ENCODE measurements around the gene PLA2G2F. TPM values are rescaled to one million over a fixed set of nuclear protein-coding genes. Genes with fewer than 3 reads are reported as not detected.

The PLA2G2F gene
- total and polyA plus RNA-seq, 9 of the 15 experiments (the other 6 are each of a cell fraction or from before 2014, with no cell fraction given), result not detected

GRCh38 chr1:20100632-20101355 lies 38.3 kb upstream of the PLA2G2F start:
- ChIA-PET CTCF (ENCODE audit: low intra/inter-chr PET ratio) (interaction anchor here (0.6 to 2.0 kb wide), 6 partner anchors 49 to 786 kb away, joined by 3 to 17 read pairs (median 4); no protein-coding TSS in a partner anchor), POLR2A (interaction anchor here (0.9 kb wide), 1 partner anchor 10 kb away, joined by 3 read pairs; no protein-coding TSS in a partner anchor)
- Histone ChIP-seq H3K9me1 (ENCODE audit: control insufficient read depth, insufficient read depth, low read length) (no peaks in the 10 kb centered on the region), H3K27me3 (ENCODE audit: control insufficient read depth in 2 of 2, insufficient read depth in 2 of 2, low read length in 2 of 2) (peaks cover 3 to 15% of the 10 kb centered on the region in 2 experiments; a peak in 4 of 5 replicates), H3K4me2 (ENCODE audit: insufficient read depth, low read length) (no peak overlapping the region), H3K9me3 (replicated peaks; ENCODE audit: control insufficient read depth, insufficient read depth, low read depth, low read length) (no peaks in the 10 kb centered on the region), H3K27ac (ENCODE audit: extremely low read depth, low read depth, low read length) (no peak overlapping the region), H3K4me3 (no peak overlapping the region), H3K36me3 (ENCODE audit: control insufficient read depth, insufficient read depth, low read length) (no peaks in the 10 kb centered on the region), H3K4me1 (replicated peaks in 1 of 2; ENCODE audit: control insufficient read depth in 2 of 2, insufficient read depth in 2 of 2, low read length in 2 of 2) (no peaks in the 10 kb centered on the region), H4K20me1 (replicated peaks; ENCODE audit: control insufficient read depth, insufficient read depth, low read length) (no peaks in the 10 kb centered on the region), H3K79me2 (ENCODE audit: control insufficient read depth, insufficient read depth, low read length) (no peaks in the 10 kb centered on the region), H3K9ac (ENCODE audit: insufficient read depth in 1 of 2, low read depth in 2 of 2, low read length in 2 of 2) (no peak overlapping the region), H2AFZ (ENCODE audit: low read depth, low read length) (no peak overlapping the region)
- WGBS (ENCODE audit: insufficient coverage, low coverage, missing lambda C conversion rate), result under 1% methylated on average over 13 of the region's 14 CpGs
- in situ Hi-C loops (cut with MboI) (loop anchor here (5.0 kb wide), 1 partner anchor 392 kb away; no protein-coding TSS in a partner anchor), intact Hi-C loops (cut with micrococcal nuclease) (loop anchor here (1.0 to 5.0 kb wide), 3 partner anchors 52 to 392 kb away; partner anchors contain the start of gene PLA2G2A)
- DNase-seq (ENCODE audit: extremely low read depth in 1 of 4, low spot score in 3 of 4) (peak; percentile 43 to 64 (median 54)), ATAC-seq (peak; percentile 96), FAIRE-seq (peak; percentile 80)
- BruUV-seq (replicated peaks), result no TSS peak
- TF ChIP-seq NFE2 (IDR thresholded peaks at IDR 0.05; ENCODE audit: low read depth) (no peak), L3MBTL2 (IDR thresholded peaks at IDR 0.05) (no peak), SUPT5H (IDR thresholded peaks at IDR 0.05) (no peak), ZNF143 (CRISPR knock-in tag; IDR thresholded peaks at IDR 0.05) (no peak), PHB (CRISPR knock-in tag; IDR thresholded peaks at IDR 0.05) (no peak), ARID2 (IDR thresholded peaks at IDR 0.05) (peak; percentile 17; the same call in 1 of the 2 replicates), CC2D1A (IDR thresholded peaks at IDR 0.05) (peak; percentile 65), MAX (CRISPR knock-in tag; IDR thresholded peaks at IDR 0.05) (no peak), RBM14 (IDR thresholded peaks at IDR 0.05; ENCODE audit: borderline replicate concordance, insufficient read depth, low read depth, low read length) (no peak), NCOA6 (IDR thresholded peaks at IDR 0.05) (no peak), ETV5 (CRISPR knock-in tag; IDR thresholded peaks at IDR 0.05; ENCODE audit: low read depth) (no peak), DMBX1 (CRISPR knock-in tag; IDR thresholded peaks at IDR 0.05; ENCODE audit: borderline replicate concordance) (no peak), ETS2 (tag; IDR thresholded peaks at IDR 0.05; ENCODE audit: borderline replicate concordance, poor library complexity, severe bottlenecking) (no peak), TGIF2 (CRISPR knock-in tag; IDR thresholded peaks at IDR 0.05) (no peak), ZNF444 (CRISPR knock-in tag; IDR thresholded peaks at IDR 0.05) (no peak), ZNF436 (CRISPR knock-in tag; IDR thresholded peaks at IDR 0.05) (no peak), CCNT2 (IDR thresholded peaks at IDR 0.05; ENCODE audit: borderline replicate concordance, extremely low read depth, insufficient read length, low read depth, low read length) (no peak), ZZZ3 (IDR thresholded peaks at IDR 0.05) (no peak)
- TF ChIP-seq, protein P1, sequence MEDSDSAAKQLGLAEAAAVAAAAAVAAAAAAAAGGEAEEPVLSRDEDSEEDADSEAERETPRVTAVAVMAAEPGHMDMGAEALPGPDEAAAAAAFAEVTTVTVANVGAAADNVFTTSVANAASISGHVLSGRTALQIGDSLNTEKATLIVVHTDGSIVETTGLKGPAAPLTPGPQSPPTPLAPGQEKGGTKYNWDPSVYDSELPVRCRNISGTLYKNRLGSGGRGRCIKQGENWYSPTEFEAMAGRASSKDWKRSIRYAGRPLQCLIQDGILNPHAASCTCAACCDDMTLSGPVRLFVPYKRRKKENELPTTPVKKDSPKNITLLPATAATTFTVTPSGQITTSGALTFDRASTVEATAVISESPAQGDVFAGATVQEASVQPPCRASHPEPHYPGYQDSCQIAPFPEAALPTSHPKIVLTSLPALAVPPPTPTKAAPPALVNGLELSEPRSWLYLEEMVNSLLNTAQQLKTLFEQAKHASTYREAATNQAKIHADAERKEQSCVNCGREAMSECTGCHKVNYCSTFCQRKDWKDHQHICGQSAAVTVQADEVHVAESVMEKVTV (CRISPR knock-in tag; IDR thresholded peaks at IDR 0.05), result peak; percentile 82
- TF ChIP-seq, protein P2, sequence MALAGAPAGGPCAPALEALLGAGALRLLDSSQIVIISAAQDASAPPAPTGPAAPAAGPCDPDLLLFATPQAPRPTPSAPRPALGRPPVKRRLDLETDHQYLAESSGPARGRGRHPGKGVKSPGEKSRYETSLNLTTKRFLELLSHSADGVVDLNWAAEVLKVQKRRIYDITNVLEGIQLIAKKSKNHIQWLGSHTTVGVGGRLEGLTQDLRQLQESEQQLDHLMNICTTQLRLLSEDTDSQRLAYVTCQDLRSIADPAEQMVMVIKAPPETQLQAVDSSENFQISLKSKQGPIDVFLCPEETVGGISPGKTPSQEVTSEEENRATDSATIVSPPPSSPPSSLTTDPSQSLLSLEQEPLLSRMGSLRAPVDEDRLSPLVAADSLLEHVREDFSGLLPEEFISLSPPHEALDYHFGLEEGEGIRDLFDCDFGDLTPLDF (CRISPR knock-in tag; IDR thresholded peaks at IDR 0.05), result no peak

Measured in K562 (cell line).